Endothelial cell of umbilical vein (primary cell): ENCODE results near the gene TMEM82. TPM values are rescaled to one million over a fixed set of nuclear protein-coding genes. Genes with fewer than 3 reads are reported as not detected.
A peak's percentile ranks its signal among the peaks of the same experiment; 100 is the strongest.

Experiments used
- BruUV-seq: library from RNA; stranded (reverse); fragments of 400-500 nt; replicated peaks from 2 replicates; lab custom pipeline; 2021; lab: Mats Ljungman, UMichigan
- CTCF ChIA-PET: fragments of 300-600, 350-600 bp; sonication (Branson Sonifier 250); formaldehyde crosslinking; loops from one replicate; lab custom pipeline; 2021; ENCODE audit warnings: antibody characterized with exemption, inconsistent platforms; lab: Charles Lee
- POLR2A ChIA-PET: fragments of 300-600, 350-600 bp; sonication (Branson Sonifier 250); formaldehyde crosslinking; loops from one replicate; lab custom pipeline; 2021; ENCODE audit warnings: antibody characterized with exemption, inconsistent platforms; lab: Charles Lee
- DNase-seq: peaks from one replicate; pipeline ENCODE4 v3.0.0-alpha.2; 2011; ENCODE audit warnings: low read depth, low spot score
- FAIRE-seq: peaks from 2 replicates; lab custom pipeline; 2011; peaks lifted over from hg19 to GRCh38; lab: Jason Lieb, UNC
- H2AFZ ChIP-seq: 2 replicates; pipeline ENCODE4 v1.6.0; 2012; ENCODE audit warnings: low read depth, low read length, control low read depth, inconsistent platforms
- H3K27ac ChIP-seq: 2 replicates; pipeline ENCODE4 v1.5.1; 2011; ENCODE audit warnings: low read depth, mild to moderate bottlenecking, control low read depth, low read length, moderate library complexity; ENCODE audit not compliant: insufficient read depth
- H3K27me3 ChIP-seq, 2 experiments: 2 replicates each; pipeline versions ENCODE4 v1.6.0 to v1.6.1; 2011; ENCODE audit warnings: low read length in 2 of 2, mixed read lengths in 1 of 2; ENCODE audit not compliant: control insufficient read depth in 2 of 2, insufficient read depth in 2 of 2
- H3K36me3 ChIP-seq, 2 experiments: 2 replicates in 1 of 2; 3 replicates in 1 of 2; pipeline ENCODE4 v1.5.1; 2011; ENCODE audit warnings: low read length in 2 of 2, mild to moderate bottlenecking in 1 of 2, moderate library complexity in 1 of 2; ENCODE audit not compliant: control insufficient read depth in 2 of 2, insufficient read depth in 2 of 2; ENCODE audit errors: extremely low read depth in 1 of 2
- H3K4me1 ChIP-seq: 3 replicates; pipeline ENCODE4 v1.5.1; 2011; ENCODE audit warnings: mild to moderate bottlenecking, low read length; ENCODE audit not compliant: control insufficient read depth, insufficient read depth; ENCODE audit errors: extremely low read depth
- H3K4me2 ChIP-seq: 2 replicates; pipeline ENCODE4 v1.6.1; 2011; ENCODE audit warnings: low read length, control low read depth, mixed read lengths; ENCODE audit not compliant: insufficient read depth
- H3K4me3 ChIP-seq, 3 experiments: fragments of 200-600 bp in 1 of 3; sonication (generic), shearing (Covaris generic) in 1 of 3; replicated peaks in 1 of 3; 2 replicates each; pipeline ENCODE4 v1.5.1; 2011 to 2016; ENCODE audit warnings: control low read depth in 3 of 3, low read length in 3 of 3, mild to moderate bottlenecking in 2 of 3, inconsistent platforms in 1 of 3, low read depth in 1 of 3, moderate library complexity in 1 of 3; ENCODE audit not compliant: insufficient read depth in 1 of 3
- H3K79me2 ChIP-seq: 2 replicates; pipeline ENCODE4 v1.6.0; 2012; ENCODE audit warnings: low read length, inconsistent platforms; ENCODE audit not compliant: control insufficient read depth, insufficient read depth
- H3K9ac ChIP-seq: replicated peaks from 2 replicates; pipeline ENCODE3; 2011; ENCODE audit warnings: low read length, control low read depth; ENCODE audit not compliant: insufficient read depth; ENCODE audit errors: extremely low read depth
- H3K9me1 ChIP-seq: replicated peaks from 3 replicates; pipeline ENCODE4 v1.6.0; 2011; ENCODE audit warnings: mild to moderate bottlenecking, low read length; ENCODE audit not compliant: control insufficient read depth, insufficient read depth; ENCODE audit errors: extremely low read depth
- H3K9me3 ChIP-seq: replicated peaks from 2 replicates; pipeline ENCODE4 v1.5.1; 2012; ENCODE audit warnings: low read length, inconsistent platforms; ENCODE audit not compliant: control insufficient read depth, insufficient read depth
- H4K20me1 ChIP-seq: replicated peaks from 2 replicates; pipeline ENCODE3; 2011; ENCODE audit warnings: mild to moderate bottlenecking, low read length; ENCODE audit not compliant: control insufficient read depth, insufficient read depth; ENCODE audit errors: extremely low read depth
- EZH2 ChIP-seq: IDR thresholded peaks from 2 replicates; pipeline ENCODE4 v1.6.1; 2012; ENCODE audit warnings: borderline replicate concordance, low read depth, mild to moderate bottlenecking, moderate library complexity, low read length, inconsistent platforms; ENCODE audit not compliant: severe bottlenecking
- FOS ChIP-seq: IDR thresholded peaks from 2 replicates; pipeline ENCODE4 v1.6.1; 2011; ENCODE audit warnings: mild to moderate bottlenecking, low read length, moderate library complexity, borderline replicate concordance; ENCODE audit not compliant: insufficient read depth
- GATA2 ChIP-seq: IDR thresholded peaks from 2 replicates; pipeline ENCODE4 v1.7.0; 2011; ENCODE audit warnings: low read depth, mild to moderate bottlenecking, moderate library complexity, mixed read lengths, low read length; ENCODE audit not compliant: insufficient read length, insufficient read depth
- JUN ChIP-seq: IDR thresholded peaks from 2 replicates; pipeline ENCODE4 v1.6.1; 2011; ENCODE audit warnings: borderline replicate concordance, low read depth; ENCODE audit not compliant: insufficient read length, insufficient read depth
- MYC ChIP-seq: IDR thresholded peaks from one replicate; pipeline ENCODE4 v1.6.1; 2011; ENCODE audit warnings: mild to moderate bottlenecking, low read depth, low read length
- POLR2A ChIP-seq: IDR thresholded peaks from 2 replicates; pipeline ENCODE4 v1.6.1; 2012; ENCODE audit warnings: low read depth, mild to moderate bottlenecking, control low read depth, low read length
- POLR2AphosphoS5 ChIP-seq: IDR thresholded peaks from 2 replicates; pipeline ENCODE4 v1.6.1; 2012; ENCODE audit warnings: low read depth, mild to moderate bottlenecking, control low read depth, low read length, moderate library complexity; ENCODE audit not compliant: insufficient read depth
- dilution Hi-C: fragments of 300-500 bp; cut with MboI; formaldehyde crosslinking; loops from one replicate; pipeline ENCODE4 v1.15.0; 2019; ENCODE audit warnings: low sequenced_read_pairs; ENCODE audit not compliant: extremely low pct_ligation_motif_present
- intact Hi-C: fragments of 100-400 bp; cut with micrococcal nuclease; formaldehyde crosslinking; loops from one replicate; pipeline ENCODE4 v1.10.0; 2022
- polyA plus RNA-seq, 4 experiments: library from polyadenylated mRNA; depleted of rRNA in 3 of 4; stranded (reverse) in 3 of 4; unstranded in 1 of 4; fragments of >200 nt; gene quantifications; 2 replicates each; pipeline versions ENCODE4 v1.2.1 to v1.2.3, GENCODE V29; 2011 to 2012; ENCODE audit warnings: missing spikeins in 1 of 4
- total RNA-seq: library from RNA; stranded (reverse); gene quantifications from 2 replicates; pipeline ENCODE4 v1.2.3, GENCODE V29; 2021
- TF ChIP-seq, protein P1 (sequence below): IDR thresholded peaks from 2 replicates; pipeline ENCODE4 v1.6.1; 2011; ENCODE audit not compliant: insufficient read depth, insufficient read length
- TF ChIP-seq, protein P2 (sequence below), 2 donors: IDR thresholded peaks; 1 replicate in 1 of 2; 2 replicates in 1 of 2; pipeline ENCODE4 v1.5.1; 2011; ENCODE audit warnings: low read length in 2 of 2, mild to moderate bottlenecking in 2 of 2, moderate library complexity in 2 of 2, control low read depth in 1 of 2, inconsistent platforms in 1 of 2, low read depth in 1 of 2; ENCODE audit not compliant: insufficient read depth in 1 of 2; ENCODE audit errors: extremely low read depth in 1 of 2

Gene TMEM82
- total and polyA plus RNA-seq, 2 donors (not counting 3 experiments of a cell fraction or from before 2014, with no cell fraction given) = not detected

DNA sequence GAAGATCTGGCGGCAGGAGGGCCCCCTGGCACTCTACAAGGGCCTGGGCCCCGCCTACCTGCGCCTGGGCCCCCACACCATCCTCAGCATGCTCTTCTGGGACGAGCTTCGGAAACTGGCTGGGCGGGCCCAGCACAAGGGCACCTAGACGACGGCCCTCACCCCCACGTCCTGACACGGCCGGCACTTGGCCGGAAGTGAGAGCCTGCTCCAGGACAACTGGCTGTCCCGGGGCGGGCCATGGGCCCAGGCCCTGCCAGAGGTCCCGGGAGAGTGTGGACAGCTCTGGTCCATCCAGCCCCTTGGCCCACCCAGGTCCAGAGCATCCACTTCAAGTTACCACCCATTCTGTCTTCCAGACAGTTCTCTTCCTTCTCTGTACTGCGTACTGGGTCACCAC is 3.0 kb upstream of the TMEM82 start:
- H3K4me3 ChIP-seq = no peak overlapping the region
- no peak overlapping the region for H3K27ac ChIP-seq
- H3K27me3 ChIP-seq = no peaks in the 10 kb centered on the region
- no peak overlapping the region for H3K4me2 ChIP-seq
- DNase-seq (no peak), FAIRE-seq (no peak)
- H3K4me1 ChIP-seq = no peaks in the 10 kb centered on the region
- no TSS peak for BruUV-seq
- intact Hi-C loops = no loop called here
- no peaks in the 10 kb centered on the region for H3K9me3 ChIP-seq
- TF ChIP-seq POLR2AphosphoS5 = peak; percentile 32
- TF ChIP-seq JUN = no peak
- CTCF ChIA-PET = interaction anchor here (0.6 to 4.2 kb wide), 4 partner anchors 9 to 148 kb away, joined by 3 to 31 read pairs (median 3); partner anchors contain the start of gene FBLIM1
- H4K20me1 ChIP-seq = no peaks in the 10 kb centered on the region
- H3K79me2 ChIP-seq = no peaks in the 10 kb centered on the region
- no peak overlapping the region for H3K9ac ChIP-seq
- peaks cover 0 to 6% of the 10 kb centered on the region in 2 experiments for H3K36me3 ChIP-seq
- dilution Hi-C loops = no loop called here
- no peaks in the 10 kb centered on the region for H3K9me1 ChIP-seq
- no peak overlapping the region for H2AFZ ChIP-seq
- POLR2A ChIA-PET = interaction anchor here (1.0 kb wide), 1 partner anchor 21 kb away, joined by 3 read pairs; no protein-coding TSS in a partner anchor

DNA sequence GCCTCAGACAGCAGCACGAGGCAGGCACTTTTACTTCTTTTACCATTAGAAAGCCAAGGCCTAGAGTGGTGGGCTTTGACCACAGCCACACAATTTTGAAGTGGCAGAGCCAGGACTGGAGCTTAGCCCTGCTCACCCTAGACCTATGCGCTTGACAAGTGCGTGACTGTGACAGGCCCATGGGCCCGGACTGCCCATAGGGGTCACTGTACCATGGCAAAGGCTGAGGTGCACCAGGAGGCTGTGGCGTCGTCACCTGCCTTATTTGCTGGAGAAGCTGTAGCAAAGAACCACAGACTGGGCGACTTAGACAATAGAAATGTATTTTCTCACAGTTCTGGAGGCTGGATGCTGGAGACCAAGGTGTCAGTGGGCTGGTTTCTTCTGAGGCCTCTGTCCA is 2.6 kb upstream of the TMEM82 start:
- BruUV-seq = no TSS peak
- H3K27ac ChIP-seq = no peak overlapping the region
- no peaks in the 10 kb centered on the region for H3K27me3 ChIP-seq
- CTCF ChIA-PET = interaction anchor here (0.6 to 4.2 kb wide), 5 partner anchors 8 to 148 kb away, joined by 3 to 31 read pairs (median 3); partner anchors contain the start of gene FBLIM1
- H3K79me2 ChIP-seq = no peaks in the 10 kb centered on the region
- no peaks in the 10 kb centered on the region for H3K4me1 ChIP-seq
- DNase-seq = no peak
- peak; percentile 6 for TF ChIP-seq POLR2AphosphoS5
- TF ChIP-seq MYC = no peak
- TF ChIP-seq POLR2A = no peak
- TF ChIP-seq GATA2 = no peak
- TF ChIP-seq EZH2 = no peak
- TF ChIP-seq, protein P1, sequence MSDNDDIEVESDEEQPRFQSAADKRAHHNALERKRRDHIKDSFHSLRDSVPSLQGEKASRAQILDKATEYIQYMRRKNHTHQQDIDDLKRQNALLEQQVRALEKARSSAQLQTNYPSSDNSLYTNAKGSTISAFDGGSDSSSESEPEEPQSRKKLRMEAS = no peak
- TF ChIP-seq, protein P2, sequence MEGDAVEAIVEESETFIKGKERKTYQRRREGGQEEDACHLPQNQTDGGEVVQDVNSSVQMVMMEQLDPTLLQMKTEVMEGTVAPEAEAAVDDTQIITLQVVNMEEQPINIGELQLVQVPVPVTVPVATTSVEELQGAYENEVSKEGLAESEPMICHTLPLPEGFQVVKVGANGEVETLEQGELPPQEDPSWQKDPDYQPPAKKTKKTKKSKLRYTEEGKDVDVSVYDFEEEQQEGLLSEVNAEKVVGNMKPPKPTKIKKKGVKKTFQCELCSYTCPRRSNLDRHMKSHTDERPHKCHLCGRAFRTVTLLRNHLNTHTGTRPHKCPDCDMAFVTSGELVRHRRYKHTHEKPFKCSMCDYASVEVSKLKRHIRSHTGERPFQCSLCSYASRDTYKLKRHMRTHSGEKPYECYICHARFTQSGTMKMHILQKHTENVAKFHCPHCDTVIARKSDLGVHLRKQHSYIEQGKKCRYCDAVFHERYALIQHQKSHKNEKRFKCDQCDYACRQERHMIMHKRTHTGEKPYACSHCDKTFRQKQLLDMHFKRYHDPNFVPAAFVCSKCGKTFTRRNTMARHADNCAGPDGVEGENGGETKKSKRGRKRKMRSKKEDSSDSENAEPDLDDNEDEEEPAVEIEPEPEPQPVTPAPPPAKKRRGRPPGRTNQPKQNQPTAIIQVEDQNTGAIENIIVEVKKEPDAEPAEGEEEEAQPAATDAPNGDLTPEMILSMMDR (IDR thresholded peaks at IDR 0.05; ENCODE audit: extremely low read depth in 1 of 2, insufficient read depth in 1 of 2, low read depth in 1 of 2, low read length in 2 of 2) = peak; percentile 20 to 40
- no peak for TF ChIP-seq JUN
- no peak for TF ChIP-seq FOS
- no peaks in the 10 kb centered on the region for H4K20me1 ChIP-seq
- no peak overlapping the region for H3K9ac ChIP-seq
- H3K4me2 ChIP-seq = no peak overlapping the region
- no peaks in the 10 kb centered on the region for H3K9me3 ChIP-seq
- dilution Hi-C loops (no loop called here), intact Hi-C loops (loop anchor here (10.0 kb wide), 1 partner anchor 415 kb away; no protein-coding TSS in a partner anchor)
- POLR2A ChIA-PET = interaction anchor here (1.0 kb wide), 1 partner anchor 21 kb away, joined by 3 read pairs; no protein-coding TSS in a partner anchor
- FAIRE-seq = no peak
- no peaks in the 10 kb centered on the region for H3K9me1 ChIP-seq
- H2AFZ ChIP-seq = no peak overlapping the region
- H3K4me3 ChIP-seq = no peak overlapping the region
- peaks cover 0 to 2% of the 10 kb centered on the region in 2 experiments for H3K36me3 ChIP-seq
